GM21367 (cell line): ENCODE results near the gene MCRIP2.

Experiments
- ATAC-seq: cut with Tn5 transposase; IDR thresholded peaks from one replicate; pipeline ENCODE4 v1.9.1; 2021; ENCODE audit not compliant: unreplicated experiment

MCRIP2 gene

GRCh38 chr16:616733-617586 is 24.7 kb upstream of the MCRIP2 start:
- ATAC-seq = no peak

- no peak for ATAC-seq
Measured at GRCh38 chr16:617855-618254, 23.8 kb upstream of the MCRIP2 start.

- ATAC-seq = no peak
Measured at GRCh38 chr16:619476-620100, 22.0 kb upstream of the MCRIP2 start.

- no peak for ATAC-seq
Measured at GRCh38 chr16:620700-621525, 20.7 kb upstream of the MCRIP2 start.

GRCh38 chr16:621526-622105 is 20.0 kb upstream of the MCRIP2 start:
- no peak for ATAC-seq

GRCh38 chr16:622920-623280 is 18.7 kb upstream of the MCRIP2 start:
- ATAC-seq = no peak

GRCh38 chr16:624526-625070 is 17.0 kb upstream of the MCRIP2 start:
- no peak for ATAC-seq

- no peak for ATAC-seq
Measured at GRCh38 chr16:625117-625976, 16.3 kb upstream of the MCRIP2 start.

- ATAC-seq = no peak
Measured at GRCh38 chr16:625977-626765, 15.5 kb upstream of the MCRIP2 start.

- ATAC-seq = no peak
Measured at GRCh38 chr16:626787-627453, 14.7 kb upstream of the MCRIP2 start.

GRCh38 chr16:627454-628239 is 14.0 kb upstream of the MCRIP2 start:
- no peak for ATAC-seq

GRCh38 chr16:628321-629061 is 13.1 kb upstream of the MCRIP2 start:
- no peak for ATAC-seq

- ATAC-seq = no peak
Measured at GRCh38 chr16:629185-629832, 12.3 kb upstream of the MCRIP2 start.

GRCh38 chr16:629833-630248 is 11.8 kb upstream of the MCRIP2 start:
- no peak for ATAC-seq

- ATAC-seq = no peak
Measured at GRCh38 chr16:630249-630814, 11.3 kb upstream of the MCRIP2 start.

GRCh38 chr16:630815-631405 is 10.7 kb upstream of the MCRIP2 start, which contains the start of gene WFIKKN1:
WFIKKN1 (plus strand) TSS chr16:630985; CDS start chr16:631254, 269 bp downstream.
- ATAC-seq = no peak
